ENCODE data around the gene PARP6. TPM values are rescaled to one million over a fixed set of nuclear protein-coding genes. Genes with fewer than 3 reads are reported as not detected.

PARP6 gene
- total RNA-seq, 2 donors from 2014 or later = 21.3 to 39.3 TPM

GRCh38 chr15:72207558-72208085, 64.7 kb downstream of the PARP6 start:
- no peaks in the 10 kb centered on the region for H3K27me3 ChIP-seq
- H3K36me3 ChIP-seq = peaks cover 78% of the 10 kb centered on the region
- H3K27ac ChIP-seq = no peak overlapping the region
- no peak overlapping the region for H3K9ac ChIP-seq (ENCODE audit: low read depth in 2 of 2, low read length in 2 of 2)
- intact Hi-C loops (cut with DNase I) = no loop called here
- no peak overlapping the region for H3K4me3 ChIP-seq
- H3K4me1 ChIP-seq = no peaks in the 10 kb centered on the region
- H3K9me3 ChIP-seq = no peaks in the 10 kb centered on the region
- no peak for DNase-seq
- no peak for TF ChIP-seq CTCF (IDR thresholded peaks at IDR 0.05)

GRCh38 chr15:72206677-72207000, 65.7 kb downstream of the PARP6 start:
- H3K9me3 ChIP-seq = no peaks in the 10 kb centered on the region
- no peak overlapping the region for H3K4me3 ChIP-seq
- H3K4me1 ChIP-seq = no peaks in the 10 kb centered on the region
- H3K27me3 ChIP-seq = no peaks in the 10 kb centered on the region
- intact Hi-C loops (cut with DNase I) = no loop called here
- peaks cover 88% of the 10 kb centered on the region for H3K36me3 ChIP-seq
- H3K9ac ChIP-seq (ENCODE audit: low read depth in 2 of 2, low read length in 2 of 2) = no peak overlapping the region
- DNase-seq = no peak
- H3K27ac ChIP-seq = no peak overlapping the region
- TF ChIP-seq CTCF (IDR thresholded peaks at IDR 0.05) = no peak

GRCh38 chr15:72205896-72206676, 66.3 kb downstream of the PARP6 start:
- no peak overlapping the region for H3K9ac ChIP-seq (ENCODE audit: low read depth in 2 of 2, low read length in 2 of 2)

GRCh38 chr15:72205273-72205672, 67.1 kb downstream of the PARP6 start:
- no peak for DNase-seq
- no peaks in the 10 kb centered on the region for H3K4me1 ChIP-seq

More at GRCh38 chr15:72205896-72206676, 66.3 kb downstream of the PARP6 start:
- no peaks in the 10 kb centered on the region for H3K9me3 ChIP-seq
- H3K36me3 ChIP-seq = peaks cover 89% of the 10 kb centered on the region
- intact Hi-C loops (cut with DNase I) = no loop called here
- DNase-seq = no peak
- H3K4me3 ChIP-seq = no peak overlapping the region
- H3K4me1 ChIP-seq = no peaks in the 10 kb centered on the region
- TF ChIP-seq CTCF (IDR thresholded peaks at IDR 0.05) = no peak
- no peak overlapping the region for H3K27ac ChIP-seq
- H3K27me3 ChIP-seq = no peaks in the 10 kb centered on the region

GRCh38 chr15:72203507-72203837, 68.9 kb downstream of the PARP6 start:
- no peaks in the 10 kb centered on the region for H3K9me3 ChIP-seq
- no peak for TF ChIP-seq CTCF (IDR thresholded peaks at IDR 0.05)
- intact Hi-C loops (cut with DNase I) = no loop called here
- H3K4me1 ChIP-seq = no peaks in the 10 kb centered on the region
- no peak overlapping the region for H3K27ac ChIP-seq
- peaks cover 87% of the 10 kb centered on the region for H3K36me3 ChIP-seq
- DNase-seq = no peak
- no peak overlapping the region for H3K9ac ChIP-seq (ENCODE audit: low read depth in 2 of 2, low read length in 2 of 2)
- no peaks in the 10 kb centered on the region for H3K27me3 ChIP-seq
- no peak overlapping the region for H3K4me3 ChIP-seq

More at GRCh38 chr15:72205273-72205672, 67.1 kb downstream of the PARP6 start:
- Histone ChIP-seq H3K27me3 (no peaks in the 10 kb centered on the region), H3K4me3 (no peak overlapping the region), H3K27ac (no peak overlapping the region), H3K9ac (ENCODE audit: low read depth in 2 of 2, low read length in 2 of 2) (no peak overlapping the region), H3K9me3 (no peaks in the 10 kb centered on the region), H3K36me3 (peaks cover 89% of the 10 kb centered on the region)
- intact Hi-C loops (cut with DNase I) = no loop called here
- TF ChIP-seq CTCF (IDR thresholded peaks at IDR 0.05) = no peak

Data from colonic mucosa (tissue), 4 donors.